ENCODE data around the gene CTNNAL1. TPM values are rescaled to one million over a fixed set of nuclear protein-coding genes. Genes with fewer than 3 reads are reported as not detected.
A peak's percentile ranks its signal among the peaks of the same experiment; 100 is the strongest.

Gene CTNNAL1
- total and polyA plus RNA-seq, 2 of the 8 experiments (the other 6 are each of a cell fraction or from before 2014, with no cell fraction given): 23.2 to 66.1 TPM

DNA sequence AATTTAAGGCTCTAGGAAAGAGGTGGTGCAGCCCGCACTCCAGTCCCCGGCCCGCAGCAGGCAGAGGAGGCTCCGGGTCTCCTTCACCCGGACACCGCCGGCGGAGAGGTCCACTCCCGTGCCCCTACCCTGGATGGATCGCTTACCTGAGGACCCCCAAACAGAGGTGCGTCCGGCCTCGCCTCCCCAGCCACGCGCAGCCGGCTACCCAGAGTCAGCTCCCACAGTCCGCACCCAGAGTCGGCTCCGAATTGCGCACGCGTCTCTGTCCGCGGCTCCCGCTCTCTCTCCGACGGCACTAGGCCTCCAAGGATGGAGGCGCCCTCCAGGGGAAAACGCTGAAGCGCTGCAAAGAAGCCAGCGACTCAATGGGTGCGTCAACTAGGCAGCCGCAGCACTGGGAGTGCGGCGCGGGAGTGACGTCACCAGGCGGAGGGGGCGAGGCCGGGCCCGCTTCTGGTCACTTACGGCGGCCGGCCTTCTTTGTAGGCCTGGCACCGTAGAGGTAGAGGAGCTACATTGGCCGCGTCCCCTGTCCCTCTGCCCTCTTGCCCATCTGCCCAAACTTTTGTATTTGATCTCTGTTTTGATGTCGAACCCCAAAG, 79.5 kb downstream of the CTNNAL1 start, which contains the start of gene ELP1:
Gene ELP1 (minus strand): TSS at position 407 of the 605 bp plus-strand sequence. CDS start 2,978 bp downstream, outside the sequence.
- Histone ChIP-seq H3K4ac (replicated peaks; ENCODE audit: insufficient read length, low read depth, low read length) (peak within 1 kb of the TSS; percentile 75), H4K20me1 (replicated peaks in 1 of 2; ENCODE audit: control insufficient read depth in 1 of 2, insufficient read depth in 2 of 2, low read length in 2 of 2) (no peaks in the 10 kb centered on the region), H2BK20ac (ENCODE audit: low read length) (no peak within 1 kb of the TSS), H2BK15ac (ENCODE audit: low read length) (0 out of 2 replicates have a peak within 1 kb of the TSS, but pooled peaks have one; percentile 76), H3K23ac (ENCODE audit: insufficient read length) (no peak within 1 kb of the TSS), H4K5ac (ENCODE audit: insufficient read length, low read depth, low read length) (peak within 1 kb of the TSS; percentile 98), H3K79me2 (ENCODE audit: control insufficient read depth in 1 of 2, insufficient read depth in 2 of 2, low read length in 2 of 2) (peaks cover 10 to 26% of the 10 kb centered on the region in 2 experiments), H4K91ac (replicated peaks; ENCODE audit: insufficient read length, low read length) (peak within 1 kb of the TSS; percentile 96), H3K23me2 (ENCODE audit: low read depth, low read length) (peaks cover 10% of the 10 kb centered on the region), H3K14ac (ENCODE audit: insufficient read length) (peak within 1 kb of the TSS; percentile 77), H3K36me3 (ENCODE audit: control insufficient read depth in 2 of 4, insufficient read depth in 4 of 4, low read length in 3 of 4) (peaks cover 0 to 13% (median 3%) of the 10 kb centered on the region in 4 experiments; a peak in 4 of 8 replicates), H3K18ac (ENCODE audit: extremely low read depth, low read length) (peak within 1 kb of the TSS; percentile 98), H3K9me3 (ENCODE audit: insufficient read depth in 2 of 2, low read depth in 1 of 2, low read length in 1 of 2) (no peaks in the 10 kb centered on the region), H2BK5ac (ENCODE audit: low read depth, low read length) (peak within 1 kb of the TSS; percentile 92), H3K27ac (ENCODE audit: low read depth, low read length) (peak within 1 kb of the TSS; percentile 79), H3K9ac (replicated peaks in 1 of 4; ENCODE audit: extremely low read depth in 1 of 4, low read depth in 3 of 4, low read length in 3 of 4) (peak within 1 kb of the TSS; percentile 88 to 91 (median 88)), H2BK12ac (ENCODE audit: low read depth, low read length) (no peak within 1 kb of the TSS), H2AK5ac (ENCODE audit: low read depth, low read length) (no peak within 1 kb of the TSS), H2AFZ (ENCODE audit: low read length) (peak within 1 kb of the TSS; percentile 100), H3K4me2 (ENCODE audit: insufficient read depth in 1 of 2, low read depth in 2 of 2, low read length in 2 of 2) (peak within 1 kb of the TSS; percentile 77 to 99), H3K56ac (replicated peaks; ENCODE audit: insufficient read length, low read depth, low read length) (peak within 1 kb of the TSS; percentile 42), H3K27me3 (replicated peaks in 1 of 4; ENCODE audit: control insufficient read depth in 3 of 4, extremely low read depth in 1 of 4, insufficient read depth in 3 of 4, low read length in 3 of 4) (no peaks in the 10 kb centered on the region), H2BK120ac (replicated peaks; ENCODE audit: low read depth, low read length) (no peak within 1 kb of the TSS), H4K8ac (ENCODE audit: extremely low read depth, insufficient read depth, low read length) (peak within 1 kb of the TSS; percentile 97), H3K79me1 (ENCODE audit: low read depth, low read length) (peaks cover 2% of the 10 kb centered on the region), H3K4me3 (ENCODE audit: extremely low read depth in 1 of 4, insufficient read depth in 2 of 4, low read depth in 3 of 4, low read length in 4 of 4) (peak within 1 kb of the TSS; percentile 96 to 100 (median 98)), H3K4me1 (replicated peaks in 1 of 4; ENCODE audit: control insufficient read depth in 3 of 4, insufficient read depth in 4 of 4, low read length in 3 of 4) (peaks cover 0 to 4% (median under 1%) of the 10 kb centered on the region in 4 experiments; a peak in 4 of 7 replicates)
- DNase-seq (ENCODE audit: low read depth in 1 of 2, low spot score in 2 of 2) (peak; percentile 78 to 91), FAIRE-seq (no peak)
- CTCF ChIA-PET (ENCODE audit: partially characterized antibody): interaction anchor here (1.3 kb wide), 1 partner anchor 17 kb away, joined by 6 read pairs; no protein-coding TSS in a partner anchor
- POLR2A ChIA-PET (ENCODE audit: partially characterized antibody): interaction anchor here (0.6 to 1.2 kb wide), 4 partner anchors 11 to 1537 kb away, joined by 3 read pairs; no protein-coding TSS in a partner anchor
- WGBS, 2 experiments (ENCODE audit: extremely low coverage in 1 of 2, insufficient coverage in 1 of 2, insufficient read length in 1 of 2, insufficient replicate concordance in 2 of 2, low coverage in 1 of 2, low lambda C conversion rate in 2 of 2, missing lambda C conversion rate in 1 of 2): 2% methylated on average over 27 of the region's 48 CpGs; no CpG with 5 or more reads in 1 of the 2 experiments
- TF ChIP-seq RNF2 (IDR thresholded peaks at IDR 0.05; ENCODE audit: borderline replicate concordance, low read depth, low read length, missing control alignments, poor library complexity, severe bottlenecking): no peak
- no peak for TF ChIP-seq CBX5 (IDR thresholded peaks at IDR 0.05; ENCODE audit: low read depth, low read length)
- 0 out of 2 replicates have a peak, but pooled peaks have one; percentile 18 for TF ChIP-seq YY1 (IDR thresholded peaks at IDR 0.05; ENCODE audit: low read depth, low read length)
- TF ChIP-seq SP4 (IDR thresholded peaks at IDR 0.05; ENCODE audit: low read length): no peak
- TF ChIP-seq EZH2 (IDR thresholded peaks at IDR 0.05; ENCODE audit: low read depth, low read length, severe bottlenecking): no peak
- TF ChIP-seq PHF8 (conservative IDR thresholded peaks at IDR 0.05; ENCODE audit: low read depth, low read length): peak; percentile 93
- TF ChIP-seq, protein P1, sequence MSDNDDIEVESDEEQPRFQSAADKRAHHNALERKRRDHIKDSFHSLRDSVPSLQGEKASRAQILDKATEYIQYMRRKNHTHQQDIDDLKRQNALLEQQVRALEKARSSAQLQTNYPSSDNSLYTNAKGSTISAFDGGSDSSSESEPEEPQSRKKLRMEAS (IDR thresholded peaks at IDR 0.05): peak; percentile 56; the same call in 1 of the 2 replicates
- TF ChIP-seq RXRA (IDR thresholded peaks at IDR 0.05; ENCODE audit: insufficient read depth, low read depth, low read length): no peak
- no peak for TF ChIP-seq MAFK (IDR thresholded peaks at IDR 0.05; ENCODE audit: low read depth, low read length)
- peak; percentile 88 for TF ChIP-seq JUND (IDR thresholded peaks at IDR 0.05; ENCODE audit: low read length)
- no peak for TF ChIP-seq GTF2F1 (IDR thresholded peaks at IDR 0.05; ENCODE audit: borderline replicate concordance, low read depth, low read length)
